Measurements from ENCODE around the gene SPINT1.

Gene SPINT1

GRCh38 chr15:40853241-40853890 lies 9.5 kb downstream of the SPINT1 start (continued):
- no peak for TF ChIP-seq ZEB2 (tag by site-specific recombination; IDR thresholded peaks at IDR 0.05)

- CTCF ChIA-PET: interaction anchor here (7.7 kb wide), 1 partner anchor 41 kb away, joined by 117 read pairs; the partner anchor contains the start of gene VPS18
- Histone ChIP-seq H3K36me3 (ENCODE audit: control insufficient read depth in 2 of 2, insufficient read depth in 1 of 2, low read length in 2 of 2) (peaks cover 0 to 41% of the 10 kb centered on the region in 2 experiments; a peak in 2 of 3 replicates), H3K4me1 (ENCODE audit: control insufficient read depth, insufficient read depth, low read length) (no peaks in the 10 kb centered on the region), H3K9me3 (ENCODE audit: control insufficient read depth, insufficient read depth, low read depth, low read length) (no peaks in the 10 kb centered on the region), H3K27ac (ENCODE audit: extremely low read depth, low read depth, low read length) (no peak overlapping the region), H3K4me3 (ENCODE audit: low read depth, low read length) (no peak overlapping the region)
- POLR2A ChIA-PET: interaction anchor here (2.1 kb wide), 1 partner anchor 40 kb away, joined by 4 read pairs; the partner anchor contains the start of gene VPS18
- TF ChIP-seq ZNF561 (tag by site-specific recombination; IDR thresholded peaks at IDR 0.05; ENCODE audit: borderline replicate concordance) (no peak), ZNF404 (tag by site-specific recombination; IDR thresholded peaks at IDR 0.05) (no peak), ZNF473 (tag by site-specific recombination; IDR thresholded peaks at IDR 0.05) (no peak), TRIM28 (IDR thresholded peaks at IDR 0.05; ENCODE audit: borderline replicate concordance, low read length) (no peak), ZNF394 (tag by site-specific recombination; IDR thresholded peaks at IDR 0.05; ENCODE audit: borderline replicate concordance) (no peak), PRDM2 (tag by site-specific recombination; IDR thresholded peaks at IDR 0.05; ENCODE audit: borderline replicate concordance) (no peak), ZNF416 (tag by site-specific recombination; IDR thresholded peaks at IDR 0.05) (no peak), KLF16 (tag by site-specific recombination; IDR thresholded peaks at IDR 0.05) (no peak), ZNF133 (tag by site-specific recombination; IDR thresholded peaks at IDR 0.05) (no peak)
Observed at GRCh38 chr15:40854161-40854560, 10.3 kb downstream of the SPINT1 start.

- Histone ChIP-seq H3K27ac (ENCODE audit: extremely low read depth, low read depth, low read length) (no peak overlapping the region), H3K36me3 (ENCODE audit: control insufficient read depth in 2 of 2, insufficient read depth in 1 of 2, low read length in 2 of 2) (peaks cover 0 to 36% of the 10 kb centered on the region in 2 experiments; a peak in 2 of 3 replicates), H3K9me3 (ENCODE audit: control insufficient read depth, insufficient read depth, low read depth, low read length) (no peaks in the 10 kb centered on the region), H3K4me3 (ENCODE audit: low read depth, low read length) (no peak overlapping the region), H3K4me1 (ENCODE audit: control insufficient read depth, insufficient read depth, low read length) (no peaks in the 10 kb centered on the region)
- POLR2A ChIA-PET: interaction anchor here (1.6 to 2.1 kb wide), 2 partner anchors 18 to 39 kb away, joined by 4 read pairs; partner anchors contain the start of genes RHOV and VPS18
- CTCF ChIA-PET: interaction anchor here (0.7 to 7.7 kb wide), 6 partner anchors 7 to 293 kb away, joined by 3 to 117 read pairs (median 22); partner anchors contain the start of genes SPINT1 and VPS18
- TF ChIP-seq ZBTB44 (tag by site-specific recombination; IDR thresholded peaks at IDR 0.05): no peak
- TF ChIP-seq ZNF223 (tag by site-specific recombination; IDR thresholded peaks at IDR 0.05): no peak
- no peak for TF ChIP-seq ZNF692 (tag by site-specific recombination; IDR thresholded peaks at IDR 0.05)
- no peak for TF ChIP-seq SP7 (tag by site-specific recombination; IDR thresholded peaks at IDR 0.05)
- TF ChIP-seq ZNF624 (tag by site-specific recombination; IDR thresholded peaks at IDR 0.05): no peak
- TF ChIP-seq TSHZ1 (tag by site-specific recombination; IDR thresholded peaks at IDR 0.05; ENCODE audit: borderline replicate concordance): no peak
- no peak for TF ChIP-seq ZSCAN4 (tag by site-specific recombination; IDR thresholded peaks at IDR 0.05)
- no peak for TF ChIP-seq ZNF600 (tag by site-specific recombination; IDR thresholded peaks at IDR 0.05)
Observed at GRCh38 chr15:40855706-40856234, 11.9 kb downstream of the SPINT1 start.
